Dermis blood vessel endothelial cell (primary cell): ENCODE measurements around the gene DSCAM. TPM values are rescaled to one million over a fixed set of nuclear protein-coding genes. Genes with fewer than 3 reads are reported as not detected.
"Not testable (repeated sequence)": the region's sequence is repeated elsewhere in the genome, so short reads cannot be mapped to it uniquely, and the experiment has no call there.

Experiments used
- DNase-seq: peaks from one replicate; pipeline ENCODE4 v3.0.0; 2010
- total RNA-seq: library from RNA; depleted of rRNA; stranded (reverse); fragments of >200 nt; gene quantifications from 2 replicates; pipeline ENCODE4 v1.2.3, GENCODE V29; 2014

The DSCAM gene
- total RNA-seq, 1 donor from 2014 or later, result under 0.01 TPM

DNA sequence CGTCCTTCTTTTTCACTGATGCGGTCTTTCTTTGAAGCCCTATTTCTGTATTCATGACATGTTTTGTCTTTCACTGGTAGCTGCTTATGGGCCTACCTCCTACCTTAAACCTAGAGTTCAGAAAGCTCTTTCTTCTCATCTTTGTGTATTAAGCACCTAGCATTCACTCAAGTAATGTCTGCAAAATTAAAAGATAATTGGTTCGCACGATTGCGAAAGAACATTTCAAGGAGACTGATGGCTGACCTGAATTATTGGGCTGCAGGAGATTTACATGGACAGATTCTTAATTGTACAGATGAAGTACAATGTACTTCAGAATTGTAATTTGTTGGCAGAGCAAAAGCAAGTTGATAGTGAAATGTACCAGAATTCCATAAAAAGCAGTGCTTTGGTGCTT, 773.3 kb downstream of the DSCAM start:
- no peak for DNase-seq

DNA sequence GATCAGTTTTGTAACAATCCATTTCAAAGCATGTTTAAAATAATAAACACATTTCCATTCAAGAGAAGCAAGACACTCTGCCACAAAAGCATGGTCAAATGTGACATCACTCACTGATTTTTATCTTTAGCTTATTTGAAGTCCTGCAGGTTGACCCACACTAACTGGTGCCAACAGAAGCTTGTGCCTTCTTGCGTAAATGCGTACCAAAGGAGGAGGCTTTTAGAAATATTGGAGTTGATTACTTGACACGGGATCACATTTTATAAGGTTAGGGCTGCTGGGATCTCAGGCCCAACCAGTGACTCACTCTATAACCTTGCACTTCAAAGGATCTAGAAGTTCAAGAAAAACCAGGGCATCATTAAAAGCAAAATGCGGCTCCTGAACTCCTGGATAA, 776.1 kb downstream of the DSCAM start:
- DNase-seq, result no peak

GRCh38 chr21:40067751-40068150, 779.2 kb downstream of the DSCAM start:
- no peak for DNase-seq

DNA sequence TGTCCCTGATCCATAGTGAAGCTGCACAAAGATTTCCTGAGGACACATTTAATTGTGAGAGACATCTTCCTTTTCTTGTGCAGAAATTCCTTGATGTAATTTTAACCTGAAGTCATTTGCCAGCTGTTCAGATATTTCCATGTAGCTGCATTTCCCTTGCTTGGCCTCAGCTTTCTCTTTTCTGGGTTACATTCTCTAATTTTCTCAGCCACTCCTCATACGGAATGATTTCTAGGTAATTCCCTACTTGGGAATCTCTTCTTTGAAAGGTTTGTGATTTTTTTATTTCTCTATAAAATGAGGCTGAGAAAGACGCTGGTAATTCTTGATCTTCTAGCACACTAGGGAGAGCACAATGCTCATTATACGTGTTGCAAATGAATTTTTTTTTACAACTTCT, 780.7 kb downstream of the DSCAM start:
- DNase-seq, result no peak

DNA sequence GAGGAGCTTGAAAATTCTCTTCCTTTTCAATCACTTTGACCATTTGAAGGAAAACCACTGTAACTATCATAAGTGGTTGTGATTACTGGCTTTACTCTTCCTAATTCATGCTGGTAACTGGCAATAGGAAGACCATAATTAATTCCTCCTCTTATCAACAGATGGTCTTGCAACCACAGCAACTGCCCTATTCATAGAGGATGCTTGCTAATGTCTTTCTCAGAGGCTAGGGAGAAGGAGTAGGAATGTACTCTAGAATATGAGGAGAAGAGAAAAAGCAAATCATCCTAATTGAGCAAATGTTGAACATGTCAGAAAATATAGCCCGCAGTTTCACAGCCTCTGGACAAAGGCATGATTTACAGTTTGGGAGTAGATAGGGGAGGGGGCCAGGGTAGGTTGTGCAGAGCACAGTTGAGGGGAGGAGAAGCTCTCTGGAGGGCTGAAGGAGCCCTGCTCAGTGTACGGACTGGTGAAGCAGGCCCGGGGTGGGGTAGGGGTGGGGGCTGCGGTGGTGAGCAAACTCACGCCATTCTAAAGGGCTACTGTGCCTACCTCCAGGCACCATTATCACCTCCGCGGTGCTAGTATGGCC, 786.8 kb downstream of the DSCAM start:
- no peak for DNase-seq

DNA sequence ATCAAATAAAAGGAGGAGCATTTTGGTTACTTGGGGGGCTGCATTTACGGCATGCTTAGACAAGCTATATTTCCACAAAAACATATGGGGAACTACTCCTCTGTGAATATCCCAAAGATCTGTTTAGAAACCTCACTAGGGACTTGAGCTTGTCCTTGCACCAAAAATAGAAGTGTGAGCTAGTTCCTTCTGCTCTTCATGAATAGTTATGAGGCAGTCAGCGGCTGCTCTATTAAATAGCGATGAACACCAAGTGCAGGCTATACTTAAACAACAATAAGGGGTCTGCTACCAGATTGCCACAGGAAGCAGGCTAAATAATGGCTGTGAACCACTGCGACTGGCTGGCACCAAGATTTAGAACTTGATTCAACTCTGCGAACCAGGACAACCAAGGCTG, 789.6 kb downstream of the DSCAM start:
- DNase-seq, result no peak

DNA sequence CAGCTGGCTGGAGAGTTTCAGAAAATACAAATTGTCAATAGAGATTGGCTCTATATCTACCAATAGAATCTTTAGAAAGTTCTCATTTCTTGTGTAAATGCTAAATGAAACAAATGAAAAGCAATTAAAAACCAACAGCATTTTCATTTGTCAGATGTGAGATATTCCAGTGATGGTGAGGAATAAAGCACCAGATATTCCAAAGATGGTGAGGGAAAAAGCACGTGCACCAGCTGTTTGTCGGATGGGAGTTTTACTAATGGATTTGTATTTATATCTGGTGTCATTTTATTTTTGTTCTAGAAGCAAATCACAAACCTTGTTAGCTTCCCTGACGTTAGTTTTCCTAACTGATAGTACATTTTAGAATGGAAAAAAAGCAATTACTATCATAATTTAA, 790.9 kb downstream of the DSCAM start:
- DNase-seq, result no peak

DNA sequence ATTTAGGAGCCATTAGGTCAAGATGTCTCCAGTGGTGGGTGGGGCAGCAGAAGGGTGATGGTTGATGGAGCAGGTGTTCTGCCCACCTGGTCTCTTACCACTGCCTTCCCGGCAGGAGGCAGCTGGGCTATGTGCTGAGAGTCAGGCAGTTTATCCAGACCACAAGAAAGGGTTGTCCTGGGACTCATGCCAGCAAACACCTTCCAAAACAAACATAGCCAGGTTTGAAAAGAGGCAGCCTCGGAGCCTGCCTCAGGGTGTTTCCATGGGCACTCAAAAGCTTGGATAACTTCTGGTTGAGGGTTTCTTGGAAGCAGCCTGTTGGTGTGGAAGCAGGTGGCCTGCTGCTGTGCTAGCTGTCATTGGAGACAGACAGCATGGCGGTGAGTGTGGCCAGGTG, 792.6 kb downstream of the DSCAM start:
- DNase-seq, result no peak

GRCh38 chr21:40053007-40053406, 794.0 kb downstream of the DSCAM start:
- DNase-seq, result no peak

GRCh38 chr21:40052276-40052675, 794.7 kb downstream of the DSCAM start:
- no peak for DNase-seq

DNA sequence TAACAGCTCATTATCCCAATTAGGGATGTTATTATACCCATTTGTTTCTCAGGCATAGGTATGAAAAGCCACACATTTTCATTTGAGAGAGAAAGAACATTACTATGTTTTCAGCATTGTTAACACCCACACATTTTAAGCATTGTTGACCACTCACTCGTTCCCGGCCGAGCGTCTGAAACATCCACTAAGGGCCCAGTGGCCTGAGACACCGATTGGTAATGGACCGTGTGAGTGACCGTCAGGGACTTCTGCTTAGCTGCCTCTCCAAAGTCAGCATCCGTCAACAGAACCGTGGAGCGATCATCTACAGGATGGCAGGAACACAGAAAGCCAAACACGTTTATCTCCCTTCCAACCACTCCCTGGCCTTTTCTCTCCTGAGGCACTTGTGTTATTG, 795.2 kb downstream of the DSCAM start:
- DNase-seq, result no peak

DNA sequence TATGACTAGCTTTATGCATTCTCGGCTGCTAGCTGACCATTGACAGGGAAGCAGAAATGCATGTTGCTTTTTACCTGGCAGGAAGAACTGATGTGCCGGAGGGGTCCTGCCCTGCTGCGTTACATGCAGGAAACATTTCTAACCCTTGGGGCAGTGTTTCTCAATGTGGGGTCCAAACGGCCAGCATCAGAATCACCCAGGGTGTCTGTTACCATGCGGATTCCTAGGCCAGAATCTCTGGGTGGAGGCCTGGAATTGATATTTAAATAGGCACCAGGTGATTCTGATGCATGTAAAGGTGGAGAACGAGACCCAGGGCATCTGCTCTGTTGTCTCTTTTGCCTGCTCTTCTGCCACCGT, 797.0 kb downstream of the DSCAM start:
- DNase-seq, result no peak

- DNase-seq, result no peak
These were observed 797.7 kb downstream of the DSCAM start for GRCh38 chr21:40049031-40049930.

- DNase-seq, result no peak
These were observed 798.8 kb downstream of the DSCAM start for GRCh38 chr21:40047993-40048730.

GRCh38 chr21:40047211-40047610, 799.7 kb downstream of the DSCAM start:
- DNase-seq, result no peak

GRCh38 chr21:40043866-40044265, 803.1 kb downstream of the DSCAM start:
- no peak for DNase-seq

GRCh38 chr21:40043423-40043822, 803.5 kb downstream of the DSCAM start:
- no peak for DNase-seq

DNA sequence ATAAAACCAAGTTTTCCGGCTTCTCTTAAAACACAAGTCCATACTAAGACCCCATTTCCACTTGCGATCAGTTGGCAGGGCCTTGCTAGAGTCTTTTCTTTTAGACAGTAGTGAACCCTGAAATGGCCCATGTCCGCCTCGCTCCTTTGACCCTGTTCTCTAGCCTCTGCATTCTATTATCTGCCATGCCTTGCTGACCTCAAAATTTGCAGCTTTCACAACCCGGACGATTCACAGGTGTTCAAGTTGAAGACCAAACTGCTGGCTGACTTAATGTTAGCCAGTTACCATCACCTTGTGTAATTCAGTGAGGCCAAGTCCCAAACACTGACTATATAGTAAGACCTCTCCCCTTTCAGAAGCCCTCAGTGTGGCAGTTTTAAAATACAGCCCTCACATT, 805.5 kb downstream of the DSCAM start:
- no peak for DNase-seq

DNA sequence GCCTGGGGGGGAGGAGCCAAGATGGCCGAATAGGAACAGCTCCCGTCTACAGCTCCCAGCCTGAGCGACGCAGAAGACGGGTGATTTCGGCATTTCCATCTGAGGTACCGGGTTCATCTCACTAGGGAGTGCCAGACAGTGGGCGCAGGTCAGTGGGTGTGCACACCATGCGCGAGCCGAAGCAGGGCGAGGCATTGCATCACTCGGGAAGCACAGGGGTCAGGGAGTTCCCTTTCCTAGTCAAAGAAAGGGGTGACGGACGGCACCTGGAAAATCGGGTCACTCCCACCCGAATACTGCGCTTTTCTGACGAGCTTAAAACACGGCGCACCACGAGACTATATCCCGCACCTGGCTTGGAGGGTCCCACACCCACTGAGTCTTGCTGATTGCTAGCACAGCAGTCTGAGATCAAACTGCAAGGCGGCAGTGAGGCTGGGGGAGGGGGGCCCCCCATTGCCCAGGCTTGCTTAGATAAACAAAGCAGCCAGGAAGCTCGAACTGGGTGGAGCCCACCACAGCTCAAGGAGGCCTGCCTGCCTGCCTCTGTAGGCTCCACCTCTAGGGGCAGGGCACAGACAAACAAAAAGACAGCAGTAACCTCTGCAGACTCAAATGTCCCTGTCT, 813.7 kb downstream of the DSCAM start:
- DNase-seq, result not testable (repeated sequence)

DNA sequence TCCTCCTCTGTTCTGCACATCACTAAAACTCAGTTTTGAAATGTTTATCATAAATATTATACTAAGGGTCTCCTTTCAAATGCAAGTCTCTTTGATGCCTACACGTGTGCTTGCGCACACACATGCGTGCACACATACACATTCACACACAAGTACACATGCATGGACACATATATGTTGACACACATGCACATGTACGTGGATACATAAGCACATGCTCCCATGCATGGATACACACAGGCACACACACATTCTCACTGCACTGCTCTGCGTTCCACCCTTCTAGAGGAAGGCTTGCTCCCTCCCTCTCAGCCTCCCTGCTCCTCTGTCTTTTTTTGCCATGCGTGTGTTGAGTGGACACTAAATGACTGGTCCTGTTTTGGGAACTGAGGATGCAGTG, 817.1 kb downstream of the DSCAM start:
- no peak for DNase-seq

DNA sequence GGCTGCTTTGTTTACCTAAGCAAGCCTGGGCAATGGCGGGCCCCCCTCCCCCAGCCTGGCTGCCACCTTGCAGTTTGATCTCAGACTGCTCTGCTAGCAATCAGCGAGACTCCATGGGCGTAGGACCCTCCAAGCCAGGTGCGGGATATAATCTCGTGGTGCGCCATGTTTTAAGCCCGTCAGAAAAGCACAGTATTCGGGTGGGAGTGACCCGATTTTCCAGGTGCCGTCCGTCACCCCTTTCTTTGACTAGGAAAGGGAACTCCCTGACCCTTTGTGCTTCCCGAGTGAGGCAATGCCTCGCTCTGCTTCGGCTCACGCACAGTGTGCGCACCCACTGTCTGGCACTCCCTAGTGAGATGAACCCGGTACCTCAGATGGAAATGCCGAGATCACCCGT, 818.6 kb downstream of the DSCAM start:
- DNase-seq, result not testable (repeated sequence)

DNA sequence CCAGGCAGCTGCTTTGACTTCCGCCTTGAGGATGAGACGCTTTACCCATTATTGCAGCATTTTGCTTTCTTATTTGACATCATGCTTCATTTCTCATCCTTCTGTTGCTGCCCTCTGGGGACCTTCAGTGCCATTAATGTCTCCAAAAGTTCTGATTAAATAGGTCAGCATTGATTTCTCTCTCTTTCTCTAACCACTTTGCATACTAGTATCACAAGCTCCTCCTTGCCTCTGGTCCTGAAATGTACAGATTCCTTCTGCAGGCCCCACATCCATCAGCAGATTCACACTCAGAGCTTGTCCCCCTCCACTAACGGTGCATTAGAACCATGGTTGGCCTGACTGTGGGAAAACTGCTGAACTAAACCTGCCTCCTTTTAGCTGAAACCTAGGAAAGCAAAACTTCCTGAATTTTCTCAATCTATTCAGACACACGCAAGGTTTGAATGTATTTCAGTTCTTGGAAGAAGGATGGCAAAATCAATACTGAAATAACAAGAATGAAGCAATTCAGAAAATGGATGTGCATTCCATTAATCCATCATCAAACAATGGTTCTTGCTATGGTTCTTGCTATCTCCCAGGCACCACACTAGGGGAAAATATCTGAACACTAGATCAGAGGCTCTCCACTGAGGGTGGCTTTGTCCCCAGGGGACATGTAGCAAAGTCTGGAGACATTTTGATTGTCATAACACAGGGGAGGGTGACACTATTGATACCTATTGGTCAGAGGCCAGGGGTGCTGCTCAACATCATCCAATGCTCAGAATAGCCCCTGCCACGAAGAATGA, 825.2 kb downstream of the DSCAM start:
- DNase-seq, result no peak
